ENCODE measurements around the gene MTA1.

The MTA1 gene

GRCh38 chr14:105477660-105478397 is 58.2 kb downstream of the MTA1 start:
- no peak for DNase-seq
- no peak overlapping the region for H3K4me2 ChIP-seq (ENCODE audit: low read depth, low read length)
- no peak overlapping the region for H3K4me3 ChIP-seq (ENCODE audit: low read length)

DNA sequence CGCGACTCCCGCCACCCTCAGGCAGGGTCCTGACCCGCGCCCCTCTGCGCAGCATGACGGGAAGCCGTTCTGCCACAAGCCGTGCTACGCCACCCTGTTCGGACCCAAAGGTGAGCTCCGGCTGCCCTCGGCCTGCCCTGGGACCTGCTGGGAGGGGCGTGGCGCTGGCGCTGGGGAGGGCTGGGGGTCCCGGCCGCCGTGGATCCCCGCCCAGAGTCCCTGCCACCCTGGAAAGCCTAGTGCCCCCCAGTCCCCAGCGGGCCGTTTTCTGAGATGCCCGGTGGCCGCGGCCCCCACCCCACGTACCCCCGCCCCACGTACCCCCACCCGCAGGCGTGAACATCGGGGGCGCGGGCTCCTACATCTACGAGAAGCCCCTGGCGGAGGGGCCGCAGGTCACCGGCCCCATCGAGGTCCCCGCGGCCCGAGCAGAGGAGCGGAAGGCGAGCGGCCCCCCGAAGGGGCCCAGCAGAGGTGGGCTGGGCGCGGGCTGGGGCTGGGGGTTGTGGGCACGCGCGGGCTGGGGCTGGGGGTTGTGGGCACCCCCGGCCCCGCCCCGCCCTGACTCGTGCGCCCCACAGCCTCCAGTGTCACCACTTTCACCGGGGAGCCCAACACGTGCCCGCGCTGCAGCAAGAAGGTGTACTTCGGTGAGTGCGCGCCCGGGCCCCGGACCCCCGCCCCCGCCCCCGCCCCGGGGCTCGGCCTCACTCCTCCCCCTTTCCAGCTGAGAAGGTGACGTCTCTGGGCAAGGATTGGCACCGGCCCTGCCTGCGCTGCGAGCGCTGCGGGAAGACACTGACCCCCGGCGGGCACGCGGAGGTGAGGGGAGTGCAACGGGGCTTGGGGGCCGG is 59.0 kb downstream of the MTA1 start:
- Histone ChIP-seq H3K9me2 (replicated peaks; ENCODE audit: insufficient read depth, low read length) (no peaks in the 10 kb centered on the region), H3K27ac (ENCODE audit: low read length) (no peak overlapping the region), H3K9me3 (replicated peaks; ENCODE audit: insufficient read depth, low read length) (no peaks in the 10 kb centered on the region), H3K79me2 (ENCODE audit: low read length) (no peaks in the 10 kb centered on the region), H3F3A (ENCODE audit: insufficient read depth, low read length) (no peaks in the 10 kb centered on the region), H3K9ac (ENCODE audit: low read length) (no peak overlapping the region), H3K4me3 (ENCODE audit: low read length) (no peak overlapping the region), H3K4me2 (ENCODE audit: low read depth, low read length) (no peak overlapping the region), H3K27me3 (replicated peaks; ENCODE audit: insufficient read depth, low read length) (peaks cover 43% of the 10 kb centered on the region), H4K20me1 (ENCODE audit: insufficient read depth, low read length) (no peaks in the 10 kb centered on the region), H2AFZ (ENCODE audit: low read length) (no peak overlapping the region), H3K4me1 (ENCODE audit: low read length) (peaks cover 6% of the 10 kb centered on the region; the same call in 1 of the 2 replicates), H3K36me3 (replicated peaks; ENCODE audit: insufficient read depth, low read length) (no peaks in the 10 kb centered on the region)
- DNase-seq: no peak
- no peak for TF ChIP-seq EZH2phosphoT487 (IDR thresholded peaks at IDR 0.05; ENCODE audit: low read length)
- TF ChIP-seq, protein P1, sequence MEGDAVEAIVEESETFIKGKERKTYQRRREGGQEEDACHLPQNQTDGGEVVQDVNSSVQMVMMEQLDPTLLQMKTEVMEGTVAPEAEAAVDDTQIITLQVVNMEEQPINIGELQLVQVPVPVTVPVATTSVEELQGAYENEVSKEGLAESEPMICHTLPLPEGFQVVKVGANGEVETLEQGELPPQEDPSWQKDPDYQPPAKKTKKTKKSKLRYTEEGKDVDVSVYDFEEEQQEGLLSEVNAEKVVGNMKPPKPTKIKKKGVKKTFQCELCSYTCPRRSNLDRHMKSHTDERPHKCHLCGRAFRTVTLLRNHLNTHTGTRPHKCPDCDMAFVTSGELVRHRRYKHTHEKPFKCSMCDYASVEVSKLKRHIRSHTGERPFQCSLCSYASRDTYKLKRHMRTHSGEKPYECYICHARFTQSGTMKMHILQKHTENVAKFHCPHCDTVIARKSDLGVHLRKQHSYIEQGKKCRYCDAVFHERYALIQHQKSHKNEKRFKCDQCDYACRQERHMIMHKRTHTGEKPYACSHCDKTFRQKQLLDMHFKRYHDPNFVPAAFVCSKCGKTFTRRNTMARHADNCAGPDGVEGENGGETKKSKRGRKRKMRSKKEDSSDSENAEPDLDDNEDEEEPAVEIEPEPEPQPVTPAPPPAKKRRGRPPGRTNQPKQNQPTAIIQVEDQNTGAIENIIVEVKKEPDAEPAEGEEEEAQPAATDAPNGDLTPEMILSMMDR (IDR thresholded peaks at IDR 0.05; ENCODE audit: low read length): no peak
- TF ChIP-seq EZH2 (optimal IDR thresholded peaks at IDR 0.05; ENCODE audit: low read depth, low read length): no peak

More at GRCh38 chr14:105477660-105478397, 58.2 kb downstream of the MTA1 start:
- H3K9ac ChIP-seq (ENCODE audit: low read length): no peak overlapping the region
- H3K9me2 ChIP-seq (replicated peaks; ENCODE audit: insufficient read depth, low read length): no peaks in the 10 kb centered on the region
- H3K9me3 ChIP-seq (replicated peaks; ENCODE audit: insufficient read depth, low read length): no peaks in the 10 kb centered on the region
- H3K4me1 ChIP-seq (ENCODE audit: low read length): peaks cover 6% of the 10 kb centered on the region; the same call in 1 of the 2 replicates
- peaks cover 43% of the 10 kb centered on the region for H3K27me3 ChIP-seq (replicated peaks; ENCODE audit: insufficient read depth, low read length)
- no peaks in the 10 kb centered on the region for H3F3A ChIP-seq (ENCODE audit: insufficient read depth, low read length)
- H3K27ac ChIP-seq (ENCODE audit: low read length): no peak overlapping the region
- H3K79me2 ChIP-seq (ENCODE audit: low read length): no peaks in the 10 kb centered on the region
- H3K36me3 ChIP-seq (replicated peaks; ENCODE audit: insufficient read depth, low read length): no peaks in the 10 kb centered on the region
- H4K20me1 ChIP-seq (ENCODE audit: insufficient read depth, low read length): no peaks in the 10 kb centered on the region
- H2AFZ ChIP-seq (ENCODE audit: low read length): no peak overlapping the region
- TF ChIP-seq EZH2 (optimal IDR thresholded peaks at IDR 0.05; ENCODE audit: low read depth, low read length) (peak; percentile 70), EZH2phosphoT487 (IDR thresholded peaks at IDR 0.05; ENCODE audit: low read length) (peak; percentile 73; the same call in 1 of the 2 replicates)
- TF ChIP-seq, protein P1 (IDR thresholded peaks at IDR 0.05; ENCODE audit: low read length): no peak

- no peak overlapping the region for H2AFZ ChIP-seq (ENCODE audit: low read length)
- H3K36me3 ChIP-seq (replicated peaks; ENCODE audit: insufficient read depth, low read length): no peaks in the 10 kb centered on the region
- H3K9ac ChIP-seq (ENCODE audit: low read length): no peak overlapping the region
- H3K9me3 ChIP-seq (replicated peaks; ENCODE audit: insufficient read depth, low read length): no peaks in the 10 kb centered on the region
- no peaks in the 10 kb centered on the region for H3F3A ChIP-seq (ENCODE audit: insufficient read depth, low read length)
- no peak for DNase-seq
- no peaks in the 10 kb centered on the region for H3K79me2 ChIP-seq (ENCODE audit: low read length)
- no peaks in the 10 kb centered on the region for H3K9me2 ChIP-seq (replicated peaks; ENCODE audit: insufficient read depth, low read length)
- H3K27ac ChIP-seq (ENCODE audit: low read length): no peak overlapping the region
- peaks cover 43% of the 10 kb centered on the region for H3K27me3 ChIP-seq (replicated peaks; ENCODE audit: insufficient read depth, low read length)
- TF ChIP-seq EZH2 (optimal IDR thresholded peaks at IDR 0.05; ENCODE audit: low read depth, low read length) (no peak), EZH2phosphoT487 (IDR thresholded peaks at IDR 0.05; ENCODE audit: low read length) (no peak)
- TF ChIP-seq, protein P1 (IDR thresholded peaks at IDR 0.05; ENCODE audit: low read length): no peak
- H3K4me2 ChIP-seq (ENCODE audit: low read depth, low read length): no peak overlapping the region
- peaks cover 6% of the 10 kb centered on the region; the same call in 1 of the 2 replicates for H3K4me1 ChIP-seq (ENCODE audit: low read length)
- H4K20me1 ChIP-seq (ENCODE audit: insufficient read depth, low read length): no peaks in the 10 kb centered on the region
- H3K4me3 ChIP-seq (ENCODE audit: low read length): no peak overlapping the region
Measured at GRCh38 chr14:105479431-105480158, 60.0 kb downstream of the MTA1 start.

Measured in MM.1S (cell line).